GM12878 (cell line): ENCODE measurements around the gene KLRG1. TPM values are rescaled to one million over a fixed set of nuclear protein-coding genes. Genes with fewer than 3 reads are reported as not detected.

Experiments
- ATAC-seq: fragments of 200-7000 bp; cut with Tn5 transposase; 3 replicates; pipeline ENCODE4 v1.9.1; 2020; ENCODE audit warnings: mild to moderate bottlenecking, moderate library complexity
- BruUV-seq: library from RNA; stranded (reverse); fragments of 400-500 nt; replicated peaks from 2 replicates; lab custom pipeline; 2021; lab: Mats Ljungman, UMichigan
- CTCF ChIA-PET: fragments of 300-600 bp; sonication (Branson Sonifier 250); formaldehyde crosslinking; extraction: SDS; loops from one replicate; lab custom pipeline; 2021; ENCODE audit warnings: inconsistent platforms; lab: Yijun Ruan, JAX
- POLR2A ChIA-PET: fragments of 350-600 bp; formaldehyde crosslinking; extraction: SDS; loops from one replicate; lab custom pipeline; 2021; ENCODE audit warnings: inconsistent platforms; lab: Charles Lee
- RAD21 ChIA-PET: fragments of 300-600 bp; sonication (Branson Sonifier 250); formaldehyde crosslinking; loops from one replicate; lab custom pipeline; 2023; ENCODE audit warnings: antibody characterized with exemption; ENCODE audit not compliant: unreplicated experiment; lab: Charles Lee
- SMC1A ChIA-PET: fragments of 300-600 bp; sonication (Branson Sonifier 250); formaldehyde crosslinking; loops from one replicate; lab custom pipeline; 2023; ENCODE audit not compliant: unreplicated experiment, uncharacterized antibody; lab: Charles Lee
- DNase-seq: peaks from one replicate; pipeline ENCODE4 v3.0.0-alpha.2; 2011; ENCODE audit warnings: low read depth, low spot score
- FAIRE-seq: peaks from 3 replicates; lab custom pipeline; 2011; peaks lifted over from hg19 to GRCh38; lab: Jason Lieb, UNC
- H2AFZ ChIP-seq: 2 replicates; pipeline ENCODE4 v1.6.0; 2011; ENCODE audit warnings: low read depth, low read length, control low read depth; ENCODE audit not compliant: control insufficient read depth
- H3K27ac ChIP-seq: 2 replicates; pipeline ENCODE4 v1.5.1; 2011; ENCODE audit warnings: control low read depth; ENCODE audit not compliant: control insufficient read depth, insufficient read depth
- H3K27me3 ChIP-seq, 2 experiments: replicated peaks in 1 of 2; 2 replicates each; pipeline versions ENCODE4 v1.6.0 to v1.6.1; 2011; ENCODE audit warnings: low read length in 1 of 2; ENCODE audit not compliant: control insufficient read depth in 2 of 2, insufficient read depth in 2 of 2
- H3K36me3 ChIP-seq, 2 experiments: 2 replicates each; pipeline ENCODE4 v1.5.1; 2011; ENCODE audit warnings: low read length in 1 of 2; ENCODE audit not compliant: control insufficient read depth in 2 of 2, insufficient read depth in 2 of 2
- H3K4me1 ChIP-seq: 2 replicates; pipeline ENCODE4 v1.6.1; 2011; ENCODE audit warnings: mild to moderate bottlenecking, low read length, moderate library complexity, mixed read lengths; ENCODE audit not compliant: control insufficient read depth, insufficient read depth
- H3K4me2 ChIP-seq: 2 replicates; pipeline ENCODE4 v1.6.0; 2011; ENCODE audit warnings: control low read depth; ENCODE audit not compliant: control insufficient read depth, insufficient read depth
- H3K4me3 ChIP-seq: fragments of 200-600 bp; sonication (generic); 2 replicates; pipeline ENCODE4 v1.5.1; 2016
- H3K79me2 ChIP-seq: 2 replicates; pipeline ENCODE4 v1.6.0; 2011; ENCODE audit warnings: low read length; ENCODE audit not compliant: control insufficient read depth, insufficient read depth
- H3K9ac ChIP-seq: 2 replicates; pipeline ENCODE4 v1.8.0; 2011; ENCODE audit warnings: low read length, control low read depth, mixed read lengths; ENCODE audit not compliant: control insufficient read depth, insufficient read depth
- H3K9me3 ChIP-seq: replicated peaks from 3 replicates; pipeline ENCODE4 v1.5.1; 2011; ENCODE audit warnings: mild to moderate bottlenecking, low read length; ENCODE audit not compliant: control insufficient read depth, insufficient read depth
- H4K20me1 ChIP-seq: 2 replicates; pipeline ENCODE4 v1.6.0; 2011; ENCODE audit not compliant: control insufficient read depth, insufficient read depth
- BRCA1 ChIP-seq: IDR thresholded peaks from 2 replicates; pipeline ENCODE4 v1.6.1; 2011; ENCODE audit warnings: low read depth, low read length, improper control_type of control experiment
- CBFB ChIP-seq: IDR thresholded peaks from 2 replicates; pipeline ENCODE4 v1.6.1; 2016; ENCODE audit warnings: antibody characterized with exemption, low read depth
- CEBPB ChIP-seq, 2 experiments: fragments of 150-350 bp in 1 of 2; IDR thresholded peaks; 2 replicates each; pipeline ENCODE4 v1.6.1; 2012 to 2014; ENCODE audit warnings: low read depth in 2 of 2, low read length in 2 of 2, borderline replicate concordance in 1 of 2, inconsistent platforms in 1 of 2
- ESRRA ChIP-seq: IDR thresholded peaks from 2 replicates; pipeline ENCODE4 v1.6.1; 2012; ENCODE audit warnings: mild to moderate bottlenecking, low read length, improper control_type of control experiment
- HCFC1 ChIP-seq: fragments of 150-350 bp; IDR thresholded peaks from 2 replicates; pipeline ENCODE4 v1.6.1; 2014; ENCODE audit warnings: low read length
- JUNB ChIP-seq: IDR thresholded peaks from 2 replicates; pipeline ENCODE4 v1.6.1; 2016; ENCODE audit warnings: antibody characterized with exemption, mild to moderate bottlenecking
- KLF5 ChIP-seq: fragments of 450-650 bp; IDR thresholded peaks from 2 replicates; pipeline ENCODE4 v1.6.1; 2014; ENCODE audit warnings: mild to moderate bottlenecking; ENCODE audit not compliant: partially characterized antibody
- RB1 ChIP-seq: fragments of 450-650 bp; formaldehyde crosslinking; IDR thresholded peaks from 2 replicates; pipeline ENCODE4 v1.6.1; 2017; ENCODE audit warnings: mild to moderate bottlenecking, borderline replicate concordance
- SIX5 ChIP-seq: IDR thresholded peaks from 2 replicates; pipeline ENCODE4 v1.6.1; 2011; ENCODE audit warnings: mild to moderate bottlenecking, low read depth, low read length, moderate library complexity; ENCODE audit not compliant: severe bottlenecking
- SMAD5 ChIP-seq: IDR thresholded peaks from 2 replicates; pipeline ENCODE4 v1.6.1; 2016; ENCODE audit warnings: antibody characterized with exemption, low read depth
- TBL1XR1 ChIP-seq: IDR thresholded peaks from 2 replicates; pipeline ENCODE4 v1.6.1; 2012; ENCODE audit warnings: low read depth, low read length, improper control_type of control experiment
- ZNF24 ChIP-seq: fragments of 450-650 bp; IDR thresholded peaks from 2 replicates; pipeline ENCODE4 v1.6.1; 2017; ENCODE audit warnings: antibody characterized with exemption, mild to moderate bottlenecking
- WGBS: methylation state at CpG from one replicate; pipeline ENCODE4 v1.1.6; 2016; ENCODE audit warnings: low lambda C conversion rate; ENCODE audit not compliant: insufficient replicate concordance, insufficient coverage; ENCODE audit errors: missing lambda C conversion rate; 5-methylcytosine and 5-hydroxymethylcytosine counted together
- in situ Hi-C: fragments of 300-500 bp; cut with MboI; formaldehyde crosslinking; loops from 9 replicates; pipeline ENCODE4 v1.14.3; 2018; ENCODE audit warnings: mixed read lengths
- intact Hi-C: fragments of 100-400 bp; cut with micrococcal nuclease; formaldehyde crosslinking; loops from one replicate; pipeline ENCODE4 v1.14.2; 2022; ENCODE audit not compliant: unreplicated experiment
- polyA plus RNA-seq, 11 experiments: library from polyadenylated mRNA; depleted of rRNA in 4 of 11; unstranded in 6 of 11; stranded (reverse) in 5 of 11; fragments of >200 nt; fragmentation: Nextera tagmentation in 4 of 11; fragmentation: Illumina TruSeq in 1 of 11; extraction: Ambion mirVana in 4 of 11; extraction: Trizol in 1 of 11; gene quantifications; 1 replicate in 1 of 11; 2 replicates in 10 of 11; pipeline versions ENCODE4 v1.2.1 to v1.2.3, GENCODE V29; 2011 to 2016; ENCODE audit warnings: inconsistent platforms in 2 of 11, missing spikeins in 2 of 11, low read depth in 1 of 11
- total RNA-seq, 4 experiments: library from RNA; depleted of rRNA in 3 of 4; stranded (reverse); fragments of >200 nt in 3 of 4; fragmentation: Illumina TruSeq in 1 of 4; extraction: Trizol in 1 of 4; gene quantifications; 2 replicates each; pipeline versions ENCODE4 v1.2.1 to v1.2.3, GENCODE V29; 2013 to 2021
- TF ChIP-seq, protein P1 (sequence below): IDR thresholded peaks from 2 replicates; pipeline ENCODE4 v1.6.1; 2012; ENCODE audit warnings: low read length, inconsistent platforms
- TF ChIP-seq, protein P2 (sequence below): fragments of 450-650 bp; conservative IDR thresholded peaks from 2 replicates; pipeline ENCODE4 v1.6.1; 2017; ENCODE audit warnings: mild to moderate bottlenecking, moderate library complexity

The KLRG1 gene
- total and polyA plus RNA-seq, 10 of the 15 experiments (the other 5 are each of a cell fraction or from before 2014, with no cell fraction given) = 2.3 to 6.5 (median 3.9) TPM

DNA sequence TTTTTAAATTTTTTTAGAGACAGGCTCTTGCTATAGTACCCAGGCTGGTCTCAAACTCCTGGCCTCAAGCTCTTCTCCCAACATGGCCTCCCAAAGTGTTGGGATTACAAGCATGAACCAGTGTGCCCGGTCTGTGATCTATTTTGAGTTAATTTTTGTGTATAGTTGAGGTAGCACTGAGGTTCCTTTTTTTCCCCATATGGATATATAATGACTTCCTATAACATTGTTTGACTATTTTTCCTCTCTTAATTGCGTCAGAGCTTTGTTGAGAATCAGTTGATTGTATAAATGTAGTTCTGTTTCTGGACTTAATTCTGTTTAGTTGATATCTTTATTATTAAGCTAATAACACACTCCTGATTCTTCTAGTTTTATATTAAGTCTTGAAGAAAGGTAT, 31.3 kb upstream of the KLRG1 start:
- Histone ChIP-seq H3K4me1 (no peaks in the 10 kb centered on the region), H3K27me3 (no peaks in the 10 kb centered on the region), H3K79me2 (no peaks in the 10 kb centered on the region), H3K4me2 (no peak overlapping the region), H2AFZ (no peak overlapping the region), H3K9ac (no peak overlapping the region), H3K4me3 (no peak overlapping the region), H3K27ac (no peak overlapping the region), H4K20me1 (no peaks in the 10 kb centered on the region), H3K36me3 (no peaks in the 10 kb centered on the region), H3K9me3 (no peaks in the 10 kb centered on the region; the same call in 2 of the 3 replicates)
- intact Hi-C loops = no loop called here
- SMC1A ChIA-PET = no interaction called here
- CTCF ChIA-PET = no interaction called here
- no peak for DNase-seq
- POLR2A ChIA-PET = no interaction called here
- TF ChIP-seq SMAD5 (no peak), TBL1XR1 (no peak)
- FAIRE-seq = no peak
- BruUV-seq = no TSS peak
- RAD21 ChIA-PET = no interaction called here
- in situ Hi-C loops = no loop called here
- 7% methylated on average over 2 of the region's 2 CpGs for WGBS
- no peak for ATAC-seq

DNA sequence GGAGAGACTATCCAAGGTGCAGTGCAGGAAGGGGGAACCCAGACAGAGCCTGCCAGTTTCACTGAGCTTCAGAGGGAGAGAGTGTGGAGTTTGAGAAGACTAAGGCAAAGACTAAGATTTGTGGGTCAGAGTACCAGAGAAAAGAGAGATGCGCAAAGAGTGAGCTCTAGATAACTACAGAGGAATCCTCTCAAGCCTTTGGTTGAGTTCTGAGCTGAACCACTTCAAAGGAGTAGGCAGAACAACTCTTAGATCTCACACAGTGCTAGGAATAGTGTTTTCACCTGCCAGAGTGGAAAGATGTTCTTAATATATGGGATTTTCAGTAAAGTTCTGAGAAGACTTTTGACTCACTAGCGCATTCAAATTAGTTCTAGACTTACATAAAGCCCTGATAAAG, 29.2 kb upstream of the KLRG1 start:
- no peaks in the 10 kb centered on the region for H3K79me2 ChIP-seq
- FAIRE-seq (no peak), ATAC-seq (no peak), DNase-seq (no peak)
- no TSS peak for BruUV-seq
- H3K9me3 ChIP-seq = no peaks in the 10 kb centered on the region; the same call in 2 of the 3 replicates
- ChIA-PET SMC1A (no interaction called here), RAD21 (no interaction called here), POLR2A (interaction anchor here (1.0 kb wide), 1 partner anchor 10 kb away, joined by 3 read pairs; the partner anchor contains the start of gene M6PR), CTCF (interaction anchor here (0.6 kb wide), 1 partner anchor 369 kb away, joined by 3 read pairs; no protein-coding TSS in a partner anchor)
- TF ChIP-seq SIX5 (no peak), KLF5 (no peak), CEBPB (IDR thresholded peaks at IDR 0.05; ENCODE audit: borderline replicate concordance in 1 of 2, low read depth in 2 of 2, low read length in 2 of 2) (no peak), ESRRA (no peak), CBFB (no peak), RB1 (no peak), BRCA1 (no peak), JUNB (no peak), ZNF24 (no peak), HCFC1 (no peak)
- TF ChIP-seq, protein P1, sequence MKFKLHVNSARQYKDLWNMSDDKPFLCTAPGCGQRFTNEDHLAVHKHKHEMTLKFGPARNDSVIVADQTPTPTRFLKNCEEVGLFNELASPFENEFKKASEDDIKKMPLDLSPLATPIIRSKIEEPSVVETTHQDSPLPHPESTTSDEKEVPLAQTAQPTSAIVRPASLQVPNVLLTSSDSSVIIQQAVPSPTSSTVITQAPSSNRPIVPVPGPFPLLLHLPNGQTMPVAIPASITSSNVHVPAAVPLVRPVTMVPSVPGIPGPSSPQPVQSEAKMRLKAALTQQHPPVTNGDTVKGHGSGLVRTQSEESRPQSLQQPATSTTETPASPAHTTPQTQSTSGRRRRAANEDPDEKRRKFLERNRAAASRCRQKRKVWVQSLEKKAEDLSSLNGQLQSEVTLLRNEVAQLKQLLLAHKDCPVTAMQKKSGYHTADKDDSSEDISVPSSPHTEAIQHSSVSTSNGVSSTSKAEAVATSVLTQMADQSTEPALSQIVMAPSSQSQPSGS = no peak
- TF ChIP-seq, protein P2, sequence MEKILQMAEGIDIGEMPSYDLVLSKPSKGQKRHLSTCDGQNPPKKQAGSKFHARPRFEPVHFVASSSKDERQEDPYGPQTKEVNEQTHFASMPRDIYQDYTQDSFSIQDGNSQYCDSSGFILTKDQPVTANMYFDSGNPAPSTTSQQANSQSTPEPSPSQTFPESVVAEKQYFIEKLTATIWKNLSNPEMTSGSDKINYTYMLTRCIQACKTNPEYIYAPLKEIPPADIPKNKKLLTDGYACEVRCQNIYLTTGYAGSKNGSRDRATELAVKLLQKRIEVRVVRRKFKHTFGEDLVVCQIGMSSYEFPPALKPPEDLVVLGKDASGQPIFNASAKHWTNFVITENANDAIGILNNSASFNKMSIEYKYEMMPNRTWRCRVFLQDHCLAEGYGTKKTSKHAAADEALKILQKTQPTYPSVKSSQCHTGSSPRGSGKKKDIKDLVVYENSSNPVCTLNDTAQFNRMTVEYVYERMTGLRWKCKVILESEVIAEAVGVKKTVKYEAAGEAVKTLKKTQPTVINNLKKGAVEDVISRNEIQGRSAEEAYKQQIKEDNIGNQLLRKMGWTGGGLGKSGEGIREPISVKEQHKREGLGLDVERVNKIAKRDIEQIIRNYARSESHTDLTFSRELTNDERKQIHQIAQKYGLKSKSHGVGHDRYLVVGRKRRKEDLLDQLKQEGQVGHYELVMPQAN = no peak
- H3K4me2 ChIP-seq = no peak overlapping the region
- no peak overlapping the region for H3K9ac ChIP-seq
- 100% methylated on average over 2 of the region's 2 CpGs for WGBS
- H3K27ac ChIP-seq = no peak overlapping the region
- H3K27me3 ChIP-seq = no peaks in the 10 kb centered on the region
- no peaks in the 10 kb centered on the region for H3K36me3 ChIP-seq
- in situ Hi-C loops = no loop called here
- H3K4me3 ChIP-seq = no peak overlapping the region
- no peak overlapping the region for H2AFZ ChIP-seq
- intact Hi-C loops = no loop called here
- no peaks in the 10 kb centered on the region for H3K4me1 ChIP-seq
- no peaks in the 10 kb centered on the region for H4K20me1 ChIP-seq
